Vagina (tissue), 2 donors: ENCODE data around the gene ADAMTS2. TPM values are rescaled to one million over a fixed set of nuclear protein-coding genes. Genes with fewer than 3 reads are reported as not detected.

ENCODE experiments used
- DNase-seq, 2 donors: peaks; one replicate each; pipeline ENCODE4 v3.0.0-alpha.2; 2017; ENCODE audit errors: extremely low spot score in 2 of 2
- H3K27ac ChIP-seq: fragments of 200-600 bp; sonication (generic); one replicate; pipeline ENCODE4 v1.5.1; 2019
- H3K27me3 ChIP-seq: fragments of 200-600 bp; sonication (generic); one replicate; pipeline ENCODE4 v1.5.1; 2019
- H3K36me3 ChIP-seq, 2 donors: fragments of 200-600 bp; sonication (generic); one replicate each; pipeline ENCODE4 v1.5.1; 2017 to 2019
- H3K4me1 ChIP-seq: fragments of 200-600 bp; sonication (generic); one replicate; pipeline ENCODE4 v1.5.1; 2019
- H3K4me3 ChIP-seq, 2 donors: fragments of 200-600 bp; sonication (generic); 1 replicate in 1 of 2; 2 replicates in 1 of 2; pipeline ENCODE4 v1.5.1; 2016 to 2019
- H3K9me3 ChIP-seq: fragments of 200-600 bp; sonication (generic); one replicate; pipeline ENCODE4 v1.5.1; 2019
- CTCF ChIP-seq, 3 experiments: fragments of 450-650 bp in 2 of 3; fragments of 200-600 bp in 1 of 3; sonication (generic) in 1 of 3; IDR thresholded peaks; one replicate each; pipeline ENCODE4 v1.5.1; 2017 to 2019; ENCODE audit warnings: antibody characterized with exemption in 3 of 3, mild to moderate bottlenecking in 2 of 3, moderate library complexity in 2 of 3
- POLR2A ChIP-seq, 2 donors: fragments of 450-650 bp; IDR thresholded peaks; one replicate each; pipeline ENCODE4 v1.6.1; 2017; ENCODE audit warnings: antibody characterized with exemption in 2 of 2, mild to moderate bottlenecking in 2 of 2, moderate library complexity in 2 of 2
- POLR2AphosphoS5 ChIP-seq, 2 donors: sonication (generic); formaldehyde crosslinking; IDR thresholded peaks; one replicate each; pipeline ENCODE4 v1.9.0; 2017; ENCODE audit warnings: antibody characterized with exemption in 2 of 2, mild to moderate bottlenecking in 2 of 2, low read depth in 1 of 2; ENCODE audit not compliant: insufficient read depth in 1 of 2
- intact Hi-C: fragments of 100-400 bp; cut with DNase I; formaldehyde crosslinking; loops from one replicate; pipeline ENCODE4 v1.15.1; 2023
- total RNA-seq: library from RNA; depleted of rRNA; stranded (reverse); fragments of >200 nt; gene quantifications from one replicate; pipeline ENCODE4 v1.2.3, GENCODE V29; 2016

ADAMTS2 gene
- total RNA-seq, 1 donor from 2014 or later, result 17.4 TPM

- intact Hi-C loops, result no loop called here
- TF ChIP-seq CTCF (IDR thresholded peaks at IDR 0.05) (no peak), POLR2AphosphoS5 (IDR thresholded peaks at IDR 0.05; ENCODE audit: insufficient read depth in 1 of 2, low read depth in 1 of 2) (no peak), POLR2A (IDR thresholded peaks at IDR 0.05) (no peak)
- Histone ChIP-seq H3K4me3 (no peak overlapping the region), H3K27ac (no peak overlapping the region), H3K9me3 (no peaks in the 10 kb centered on the region), H3K27me3 (no peaks in the 10 kb centered on the region), H3K4me1 (no peaks in the 10 kb centered on the region), H3K36me3 (no peaks in the 10 kb centered on the region)
- DNase-seq, result peak; percentile 55 to 70
These were observed 223.6 kb downstream of the ADAMTS2 start for GRCh38 chr5:179121667-179122111.

GRCh38 chr5:179120951-179121666, 224.2 kb downstream of the ADAMTS2 start:
- H3K27ac ChIP-seq, result no peak overlapping the region
- TF ChIP-seq CTCF (IDR thresholded peaks at IDR 0.05), result no peak
- intact Hi-C loops, result no loop called here
- no peaks in the 10 kb centered on the region for H3K9me3 ChIP-seq
- H3K4me1 ChIP-seq, result no peaks in the 10 kb centered on the region
- peak; percentile 16 to 49 for DNase-seq
- no peaks in the 10 kb centered on the region for H3K36me3 ChIP-seq
- H3K4me3 ChIP-seq, result no peak overlapping the region
- H3K27me3 ChIP-seq, result no peaks in the 10 kb centered on the region

GRCh38 chr5:179120421-179120861, 224.8 kb downstream of the ADAMTS2 start:
- H3K27me3 ChIP-seq, result no peaks in the 10 kb centered on the region
- no peak overlapping the region for H3K27ac ChIP-seq
- no peak overlapping the region for H3K4me3 ChIP-seq
- intact Hi-C loops, result no loop called here
- peak; percentile 25 to 81 for DNase-seq
- TF ChIP-seq POLR2AphosphoS5 (IDR thresholded peaks at IDR 0.05; ENCODE audit: insufficient read depth in 1 of 2, low read depth in 1 of 2), result no peak
- no peak for TF ChIP-seq CTCF (IDR thresholded peaks at IDR 0.05)
- TF ChIP-seq POLR2A (IDR thresholded peaks at IDR 0.05), result no peak
- H3K9me3 ChIP-seq, result no peaks in the 10 kb centered on the region
- no peaks in the 10 kb centered on the region for H3K4me1 ChIP-seq
- no peaks in the 10 kb centered on the region for H3K36me3 ChIP-seq

GRCh38 chr5:179119415-179120170, 225.7 kb downstream of the ADAMTS2 start:
- Histone ChIP-seq H3K27me3 (no peaks in the 10 kb centered on the region), H3K4me1 (no peaks in the 10 kb centered on the region), H3K27ac (no peak overlapping the region), H3K36me3 (no peaks in the 10 kb centered on the region), H3K4me3 (no peak overlapping the region), H3K9me3 (no peaks in the 10 kb centered on the region)
- TF ChIP-seq POLR2AphosphoS5 (IDR thresholded peaks at IDR 0.05; ENCODE audit: insufficient read depth in 1 of 2, low read depth in 1 of 2), result no peak
- TF ChIP-seq CTCF (IDR thresholded peaks at IDR 0.05), result no peak
- no peak for TF ChIP-seq POLR2A (IDR thresholded peaks at IDR 0.05)
- DNase-seq, result peak; percentile 64 to 70
- intact Hi-C loops, result no loop called here
